ENCODE measurements around the gene PML.
"Not testable (repeated sequence)": the region's sequence is repeated elsewhere in the genome, so short reads cannot be mapped to it uniquely, and the experiment has no call there.

DNA sequence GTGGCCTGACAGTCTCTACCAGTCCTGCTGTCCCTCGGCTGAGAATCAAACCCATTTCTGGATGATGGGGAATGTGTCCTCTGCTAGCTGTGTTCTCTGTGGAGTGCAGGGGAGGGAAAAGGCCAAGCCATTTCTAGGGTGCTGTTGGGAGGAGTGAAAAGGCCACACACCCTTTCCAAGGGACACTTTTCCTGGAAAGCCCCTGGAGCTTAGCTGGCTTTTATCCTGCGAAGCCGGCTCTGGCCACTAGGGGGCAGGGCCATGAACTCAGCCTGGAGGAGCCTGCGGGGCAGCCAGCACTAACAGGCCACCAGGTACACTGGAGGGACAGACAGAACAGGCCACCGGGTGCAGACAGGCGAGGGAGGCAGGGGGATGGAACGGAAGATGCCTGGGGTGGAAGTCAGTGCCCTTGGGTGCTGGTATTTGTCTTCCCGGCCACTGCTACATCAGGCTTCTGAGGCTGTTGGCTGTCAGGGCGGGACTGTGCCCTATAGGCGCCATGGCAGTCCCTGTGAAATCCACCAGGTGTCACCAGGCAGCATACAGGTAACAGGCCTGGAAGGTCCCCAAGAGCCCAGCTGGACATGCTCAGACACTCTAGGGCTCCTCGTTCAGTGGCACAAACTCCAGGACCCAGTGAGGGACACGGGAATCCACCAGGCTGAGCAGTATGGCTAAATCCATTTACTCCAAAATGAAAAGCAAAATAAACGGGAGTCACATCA is 71.3 kb downstream of the PML start:
- TF ChIP-seq, protein P1, sequence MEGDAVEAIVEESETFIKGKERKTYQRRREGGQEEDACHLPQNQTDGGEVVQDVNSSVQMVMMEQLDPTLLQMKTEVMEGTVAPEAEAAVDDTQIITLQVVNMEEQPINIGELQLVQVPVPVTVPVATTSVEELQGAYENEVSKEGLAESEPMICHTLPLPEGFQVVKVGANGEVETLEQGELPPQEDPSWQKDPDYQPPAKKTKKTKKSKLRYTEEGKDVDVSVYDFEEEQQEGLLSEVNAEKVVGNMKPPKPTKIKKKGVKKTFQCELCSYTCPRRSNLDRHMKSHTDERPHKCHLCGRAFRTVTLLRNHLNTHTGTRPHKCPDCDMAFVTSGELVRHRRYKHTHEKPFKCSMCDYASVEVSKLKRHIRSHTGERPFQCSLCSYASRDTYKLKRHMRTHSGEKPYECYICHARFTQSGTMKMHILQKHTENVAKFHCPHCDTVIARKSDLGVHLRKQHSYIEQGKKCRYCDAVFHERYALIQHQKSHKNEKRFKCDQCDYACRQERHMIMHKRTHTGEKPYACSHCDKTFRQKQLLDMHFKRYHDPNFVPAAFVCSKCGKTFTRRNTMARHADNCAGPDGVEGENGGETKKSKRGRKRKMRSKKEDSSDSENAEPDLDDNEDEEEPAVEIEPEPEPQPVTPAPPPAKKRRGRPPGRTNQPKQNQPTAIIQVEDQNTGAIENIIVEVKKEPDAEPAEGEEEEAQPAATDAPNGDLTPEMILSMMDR (conservative IDR thresholded peaks at IDR 0.05; ENCODE audit: low read length): peak; percentile 22
- not testable (repeated sequence) for TF ChIP-seq EZH2phosphoT487 (IDR thresholded peaks at IDR 0.05; ENCODE audit: borderline replicate concordance)

All from Loucy (cell line).